Measurements from ENCODE around the gene ADGRB3. TPM values are rescaled to one million over a fixed set of nuclear protein-coding genes. Genes with fewer than 3 reads are reported as not detected.

The ADGRB3 gene
- polyA plus RNA-seq, 2 of the 4 experiments (the other 2 are of a cell fraction): not detected

- Histone ChIP-seq H3K4me2 (no peak overlapping the region), H3K4me3 (no peak overlapping the region), H3K4me1 (no peaks in the 10 kb centered on the region), H3K27ac (no peak overlapping the region), H3K9me3 (no peaks in the 10 kb centered on the region)
- ChIA-PET CTCF (no interaction called here), POLR2A (no interaction called here)
- WGBS (ENCODE audit: missing lambda C conversion rate): 20% methylated on average over 2 of the region's 2 CpGs
- ATAC-seq: no peak
- no peak for FAIRE-seq
- no peak for DNase-seq (ENCODE audit: low read depth in 1 of 2, low spot score in 1 of 2)
- TF ChIP-seq MAFK (IDR thresholded peaks at IDR 0.05; ENCODE audit: partially characterized antibody) (no peak), USF2 (IDR thresholded peaks at IDR 0.05) (no peak), JUN (IDR thresholded peaks at IDR 0.05) (no peak), HDAC2 (IDR thresholded peaks at IDR 0.05) (no peak), EP300 (IDR thresholded peaks at IDR 0.05) (no peak), ZNF302 (CRISPR knock-in tag; IDR thresholded peaks at IDR 0.05) (no peak), RAD21 (conservative IDR thresholded peaks at IDR 0.05 in 1 of 2, IDR thresholded peaks at IDR 0.05 in 1 of 2) (no peak), ESRRA (IDR thresholded peaks at IDR 0.05; ENCODE audit: borderline replicate concordance, low read length) (no peak), CTCF (IDR thresholded peaks at IDR 0.05) (no peak), RFX5 (IDR thresholded peaks at IDR 0.05) (no peak), ZSCAN20 (CRISPR knock-in tag; IDR thresholded peaks at IDR 0.05) (no peak), HOXB13 (CRISPR knock-in tag; IDR thresholded peaks at IDR 0.05; ENCODE audit: low read depth) (no peak)
Observed at GRCh38 chr6:69331886-69332285, 696.8 kb downstream of the ADGRB3 start.

GRCh38 chr6:69337311-69337710 lies 702.2 kb downstream of the ADGRB3 start:
- 7% methylated on average over 3 of the region's 3 CpGs for WGBS (ENCODE audit: missing lambda C conversion rate)
- FAIRE-seq (no peak), ATAC-seq (no peak), DNase-seq (ENCODE audit: low read depth in 1 of 2, low spot score in 1 of 2) (no peak)
- Histone ChIP-seq H3K4me3 (no peak overlapping the region), H3K9me3 (no peaks in the 10 kb centered on the region), H3K4me2 (no peak overlapping the region), H3K27ac (no peak overlapping the region), H3K4me1 (no peaks in the 10 kb centered on the region)
- POLR2A ChIA-PET: no interaction called here
- TF ChIP-seq KDM1A (IDR thresholded peaks at IDR 0.05; ENCODE audit: low read depth) (no peak), HMGXB4 (CRISPR knock-in tag; IDR thresholded peaks at IDR 0.05; ENCODE audit: borderline replicate concordance) (no peak), FOSB (CRISPR knock-in tag; IDR thresholded peaks at IDR 0.05) (no peak)
- CTCF ChIA-PET: no interaction called here

GRCh38 chr6:69338431-69339162 lies 703.5 kb downstream of the ADGRB3 start:
- DNase-seq (ENCODE audit: low read depth in 1 of 2, low spot score in 1 of 2) (no peak), ATAC-seq (no peak), FAIRE-seq (no peak)
- ChIA-PET POLR2A (no interaction called here), CTCF (no interaction called here)
- TF ChIP-seq RFX5 (IDR thresholded peaks at IDR 0.05): no peak
- TF ChIP-seq PHF8 (IDR thresholded peaks at IDR 0.05; ENCODE audit: borderline replicate concordance, low read depth): no peak
- no peak for TF ChIP-seq RCOR1 (IDR thresholded peaks at IDR 0.05; ENCODE audit: low read depth, low read length)
- no peak for TF ChIP-seq RARB (CRISPR knock-in tag; IDR thresholded peaks at IDR 0.05)
- no peak for TF ChIP-seq MAFK (IDR thresholded peaks at IDR 0.05; ENCODE audit: partially characterized antibody)
- no peak for TF ChIP-seq NPAS2 (CRISPR knock-in tag; IDR thresholded peaks at IDR 0.05; ENCODE audit: borderline replicate concordance)
- no peak for TF ChIP-seq POLR2A (IDR thresholded peaks at IDR 0.05; ENCODE audit: low read length)
- no peak for TF ChIP-seq MAX (IDR thresholded peaks at IDR 0.05)
- TF ChIP-seq ESRRA (IDR thresholded peaks at IDR 0.05; ENCODE audit: borderline replicate concordance, low read length): no peak
- no peak for TF ChIP-seq NR3C1 (IDR thresholded peaks at IDR 0.05)
- WGBS (ENCODE audit: missing lambda C conversion rate): 31% methylated on average over 5 of the region's 5 CpGs
- no peak overlapping the region for H3K4me3 ChIP-seq
- no peak overlapping the region for H3K27ac ChIP-seq
- H3K9me3 ChIP-seq: no peaks in the 10 kb centered on the region
- H3K4me2 ChIP-seq: no peak overlapping the region
- H3K4me1 ChIP-seq: no peaks in the 10 kb centered on the region

Measured in A549 (cell line).